Stimulated activated naive B cell treated with anti-CD40 and anti-IgM and Interleukin-4, amounts not matched to agents 10 μg/mL and 1 μg/mL and 100 μg/mL, for 72 hours (primary cell): ENCODE results near the gene PSRC1.
A peak's percentile ranks its signal among the peaks of the same experiment; 100 is the strongest.
"Not testable (repeated sequence)": the region's sequence is repeated elsewhere in the genome, so short reads cannot be mapped to it uniquely, and the experiment has no call there.

ENCODE experiments used
- ATAC-seq, 2 donors: fragments of 150-1000 bp; cut with Tn5 transposase; replicated peaks; 2 replicates each; pipeline ENCODE4 v1.10.0; 2021; ENCODE audit warnings: moderate library complexity in 1 of 2
- DNase-seq: peaks from one replicate; pipeline ENCODE4 v3.0.0; 2021
- H3K27ac Mint-ChIP-seq: one replicate; pipeline ENCODE4 v1.8.0; 2022; ENCODE audit warnings: mild to moderate bottlenecking, mixed read lengths
- H3K27me3 Mint-ChIP-seq, 2 donors: one replicate each; pipeline ENCODE4 v1.8.0; 2022; ENCODE audit warnings: mixed read lengths in 2 of 2
- H3K36me3 Mint-ChIP-seq, 2 donors: one replicate each; pipeline ENCODE4 v1.8.0; 2022; ENCODE audit warnings: mixed read lengths in 2 of 2, mild to moderate bottlenecking in 1 of 2
- H3K4me1 Mint-ChIP-seq, 2 donors: one replicate each; pipeline ENCODE4 v1.8.0; 2022; ENCODE audit warnings: mixed read lengths in 2 of 2, mild to moderate bottlenecking in 1 of 2
- H3K4me3 Mint-ChIP-seq, 2 donors: one replicate each; pipeline ENCODE4 v1.8.0; 2022; ENCODE audit warnings: mild to moderate bottlenecking in 2 of 2, mixed read lengths in 2 of 2, moderate library complexity in 1 of 2
- H3K9me3 Mint-ChIP-seq, 2 donors: one replicate each; pipeline ENCODE4 v1.8.0; 2022; ENCODE audit warnings: mixed read lengths in 2 of 2, mild to moderate bottlenecking in 1 of 2

PSRC1 gene

GRCh38 chr1:109304226-109304920 is 21.4 kb upstream of the PSRC1 start:
- peaks cover 5 to 13% of the 10 kb centered on the region in 2 donors for H3K27me3 Mint-ChIP-seq
- ATAC-seq (no peak), DNase-seq (no peak)
- H3K27ac Mint-ChIP-seq: no peak overlapping the region
- no peaks in the 10 kb centered on the region for H3K9me3 Mint-ChIP-seq
- no peaks in the 10 kb centered on the region for H3K36me3 Mint-ChIP-seq
- peaks cover 22 to 34% of the 10 kb centered on the region in 2 donors for H3K4me1 Mint-ChIP-seq
- no peak overlapping the region for H3K4me3 Mint-ChIP-seq

GRCh38 chr1:109301874-109302273 is 18.9 kb upstream of the PSRC1 start:
- no peak for ATAC-seq
- no peak overlapping the region for H3K27ac Mint-ChIP-seq
- H3K9me3 Mint-ChIP-seq: no peaks in the 10 kb centered on the region
- no peak overlapping the region for H3K4me3 Mint-ChIP-seq
- H3K27me3 Mint-ChIP-seq: peaks cover 20 to 21% of the 10 kb centered on the region in 2 donors
- DNase-seq: no peak
- H3K36me3 Mint-ChIP-seq: peaks cover 0 to 2% of the 10 kb centered on the region in 2 donors
- peaks cover 12 to 15% of the 10 kb centered on the region in 2 donors for H3K4me1 Mint-ChIP-seq

GRCh38 chr1:109300650-109301151 is 17.8 kb upstream of the PSRC1 start:
- no peak overlapping the region for H3K27ac Mint-ChIP-seq
- DNase-seq (no peak), ATAC-seq (no peak)
- H3K36me3 Mint-ChIP-seq: peaks cover 0 to 2% of the 10 kb centered on the region in 2 donors
- H3K9me3 Mint-ChIP-seq: no peaks in the 10 kb centered on the region
- peaks cover 9 to 15% of the 10 kb centered on the region in 2 donors for H3K4me1 Mint-ChIP-seq
- H3K4me3 Mint-ChIP-seq: no peak overlapping the region
- H3K27me3 Mint-ChIP-seq: peaks cover 20 to 21% of the 10 kb centered on the region in 2 donors

- H3K4me3 Mint-ChIP-seq: no peak overlapping the region
- no peak overlapping the region for H3K27ac Mint-ChIP-seq
- H3K36me3 Mint-ChIP-seq: peaks cover 0 to 2% of the 10 kb centered on the region in 2 donors
- DNase-seq (no peak), ATAC-seq (no peak)
- peaks cover 20 to 21% of the 10 kb centered on the region in 2 donors for H3K27me3 Mint-ChIP-seq
- peaks cover 16 to 24% of the 10 kb centered on the region in 2 donors for H3K4me1 Mint-ChIP-seq
- no peaks in the 10 kb centered on the region for H3K9me3 Mint-ChIP-seq
These were observed 16.8 kb upstream of the PSRC1 start for GRCh38 chr1:109299558-109300343.

GRCh38 chr1:109298666-109299557 is 16.0 kb upstream of the PSRC1 start:
- Mint-ChIP-seq H3K27ac (no peak overlapping the region), H3K4me3 (no peak overlapping the region), H3K9me3 (no peaks in the 10 kb centered on the region), H3K27me3 (peaks cover 20 to 21% of the 10 kb centered on the region in 2 donors), H3K4me1 (peaks cover 23 to 33% of the 10 kb centered on the region in 2 donors), H3K36me3 (peaks cover 0 to 2% of the 10 kb centered on the region in 2 donors)
- ATAC-seq: peak in 1 of 2 donors; percentile 42
- no peak for DNase-seq

- Mint-ChIP-seq H3K4me3 (no peak overlapping the region), H3K36me3 (peaks cover 0 to 2% of the 10 kb centered on the region in 2 donors), H3K4me1 (peaks cover 23 to 36% of the 10 kb centered on the region in 2 donors), H3K9me3 (no peaks in the 10 kb centered on the region), H3K27me3 (peaks cover 20 to 21% of the 10 kb centered on the region in 2 donors), H3K27ac (peak overlapping the region; percentile 37)
- DNase-seq (no peak), ATAC-seq (no peak)
These were observed 13.8 kb upstream of the PSRC1 start for GRCh38 chr1:109296782-109297181.

GRCh38 chr1:109295712-109296415 is 12.9 kb upstream of the PSRC1 start:
- Mint-ChIP-seq H3K9me3 (no peaks in the 10 kb centered on the region), H3K36me3 (peaks cover 0 to 2% of the 10 kb centered on the region in 2 donors), H3K4me1 (peaks cover 26 to 39% of the 10 kb centered on the region in 2 donors), H3K4me3 (no peak overlapping the region), H3K27me3 (peaks cover 20 to 21% of the 10 kb centered on the region in 2 donors), H3K27ac (no peak overlapping the region)
- no peak for ATAC-seq
- DNase-seq: no peak

- Mint-ChIP-seq H3K4me3 (no peak overlapping the region), H3K9me3 (no peaks in the 10 kb centered on the region), H3K27me3 (peaks cover 10 to 16% of the 10 kb centered on the region in 2 donors)
These were observed 11.5 kb upstream of the PSRC1 start for GRCh38 chr1:109294481-109294880.

GRCh38 chr1:109293026-109293425 is 10.1 kb upstream of the PSRC1 start:
- Mint-ChIP-seq H3K9me3 (no peaks in the 10 kb centered on the region), H3K27me3 (peaks cover 0 to 2% of the 10 kb centered on the region in 2 donors), H3K36me3 (no peaks in the 10 kb centered on the region), H3K27ac (no peak overlapping the region), H3K4me1 (peaks cover 20 to 29% of the 10 kb centered on the region in 2 donors), H3K4me3 (no peak overlapping the region)
- ATAC-seq: no peak
- no peak for DNase-seq

More at GRCh38 chr1:109294481-109294880, 11.5 kb upstream of the PSRC1 start:
- H3K4me1 Mint-ChIP-seq: peaks cover 22 to 34% of the 10 kb centered on the region in 2 donors
- ATAC-seq (peak; percentile 63 to 75), DNase-seq (no peak)
- H3K27ac Mint-ChIP-seq: no peak overlapping the region
- H3K36me3 Mint-ChIP-seq: peaks cover 0 to 2% of the 10 kb centered on the region in 2 donors

- Mint-ChIP-seq H3K27ac (no peak overlapping the region), H3K4me3 (no peak overlapping the region), H3K4me1 (peaks cover 20 to 29% of the 10 kb centered on the region in 2 donors), H3K27me3 (no peaks in the 10 kb centered on the region), H3K36me3 (no peaks in the 10 kb centered on the region), H3K9me3 (no peaks in the 10 kb centered on the region)
- ATAC-seq (no peak), DNase-seq (no peak)
These were observed 9.4 kb upstream of the PSRC1 start for GRCh38 chr1:109292364-109292763.

- H3K27me3 Mint-ChIP-seq: no peaks in the 10 kb centered on the region
- no peak overlapping the region for H3K27ac Mint-ChIP-seq
- H3K9me3 Mint-ChIP-seq: no peaks in the 10 kb centered on the region
- ATAC-seq (peak; percentile 68 to 69), DNase-seq (no peak)
- H3K4me1 Mint-ChIP-seq: peaks cover 18 to 29% of the 10 kb centered on the region in 2 donors
- no peaks in the 10 kb centered on the region for H3K36me3 Mint-ChIP-seq
- no peak overlapping the region for H3K4me3 Mint-ChIP-seq
These were observed 8.1 kb upstream of the PSRC1 start for GRCh38 chr1:109290998-109291397.

GRCh38 chr1:109290137-109290536 is 7.2 kb upstream of the PSRC1 start:
- H3K27me3 Mint-ChIP-seq: no peaks in the 10 kb centered on the region
- ATAC-seq: no peak
- no peak overlapping the region for H3K4me3 Mint-ChIP-seq
- no peaks in the 10 kb centered on the region for H3K36me3 Mint-ChIP-seq
- no peak overlapping the region for H3K27ac Mint-ChIP-seq
- H3K9me3 Mint-ChIP-seq: no peaks in the 10 kb centered on the region
- DNase-seq: no peak
- peaks cover 13 to 21% of the 10 kb centered on the region in 2 donors for H3K4me1 Mint-ChIP-seq

- not testable (repeated sequence) for ATAC-seq, H3K36me3 Mint-ChIP-seq, H3K27ac Mint-ChIP-seq, H3K27me3 Mint-ChIP-seq, DNase-seq, H3K4me3 Mint-ChIP-seq, H3K9me3 Mint-ChIP-seq
- H3K4me1 Mint-ChIP-seq: peaks cover 6 to 26% of the 10 kb centered on the region in 2 donors
These were observed 3.8 kb upstream of the PSRC1 start for GRCh38 chr1:109286762-109287161.
